K562 (cell line): Measurements from ENCODE around the gene DRP2. TPM values are rescaled to one million over a fixed set of nuclear protein-coding genes. Genes with fewer than 3 reads are reported as not detected.

Experiments
- ATAC-seq: fragments of 200-7000 bp; cut with Tn5 transposase; 3 replicates; pipeline ENCODE4 v1.9.1; 2020; ENCODE audit warnings: moderate library complexity
- BruUV-seq: library from RNA; stranded (reverse); fragments of 400-500 nt; replicated peaks from 2 replicates; lab custom pipeline; 2021; lab: Mats Ljungman, UMichigan
- CTCF ChIA-PET: fragments of 300-600 bp; formaldehyde crosslinking; extraction: SDS; loops from one replicate; lab custom pipeline; 2021; ENCODE audit warnings: low intra/inter-chr PET ratio; lab: Yijun Ruan, JAX
- POLR2A ChIA-PET: fragments of 300-600, 350-650 bp; sonication (Branson Sonifier 250); formaldehyde crosslinking; extraction: SDS; loops from one replicate; lab custom pipeline; 2021; ENCODE audit warnings: antibody characterized with exemption, inconsistent platforms; lab: Yijun Ruan, JAX
- DNase-seq, 4 experiments: peaks; one replicate each; pipeline versions ENCODE4 v3.0.0 to v3.0.0-alpha.2; 2011 to 2018; ENCODE audit warnings: low spot score in 3 of 4, mixed read lengths in 3 of 4; ENCODE audit errors: extremely low read depth in 1 of 4
- FAIRE-seq: peaks from 2 replicates; lab custom pipeline; 2011; peaks lifted over from hg19 to GRCh38; lab: Jason Lieb, UNC
- H2AFZ ChIP-seq: 2 replicates; pipeline ENCODE4 v1.6.0; 2011; ENCODE audit warnings: low read depth, low read length, control low read depth, inconsistent platforms
- H3K27ac ChIP-seq: fragments of 200-600 bp; 3 replicates; pipeline ENCODE4 v1.8.0; 2011; ENCODE audit warnings: low read depth, mild to moderate bottlenecking, control low read depth, inconsistent platforms, low read length, moderate library complexity, mixed read lengths; ENCODE audit errors: extremely low read depth
- H3K27me3 ChIP-seq, 2 experiments: fragments of 300-600 bp in 1 of 2; 2 replicates in 1 of 2; 3 replicates in 1 of 2; pipeline versions ENCODE4 v1.6.0 to v1.8.0; 2011; ENCODE audit warnings: inconsistent platforms in 2 of 2, low read length in 2 of 2, mild to moderate bottlenecking in 1 of 2, mixed read lengths in 1 of 2, moderate library complexity in 1 of 2; ENCODE audit not compliant: control insufficient read depth in 2 of 2, insufficient read depth in 2 of 2
- H3K36me3 ChIP-seq: fragments of 300-600 bp; 3 replicates; pipeline ENCODE4 v1.8.0; 2011; ENCODE audit warnings: mild to moderate bottlenecking, low read length, inconsistent platforms; ENCODE audit not compliant: control insufficient read depth, insufficient read depth
- H3K4me1 ChIP-seq, 2 experiments: fragments of 200-600 bp in 1 of 2; replicated peaks in 1 of 2; 2 replicates in 1 of 2; 3 replicates in 1 of 2; pipeline versions ENCODE4 v1.5.1 to v1.8.0; 2011; ENCODE audit warnings: inconsistent platforms in 2 of 2, low read length in 2 of 2, mild to moderate bottlenecking in 1 of 2, mixed read lengths in 1 of 2, moderate library complexity in 1 of 2; ENCODE audit not compliant: control insufficient read depth in 2 of 2, insufficient read depth in 2 of 2
- H3K4me2 ChIP-seq: 2 replicates; pipeline ENCODE4 v1.6.1; 2011; ENCODE audit warnings: low read length, control low read depth, inconsistent platforms, mixed read lengths; ENCODE audit not compliant: insufficient read depth
- H3K4me3 ChIP-seq: fragments of 200-600 bp; sonication (generic), shearing (Covaris generic); 2 replicates; pipeline ENCODE4 v1.5.1; 2016; ENCODE audit warnings: control low read depth, inconsistent platforms
- H3K79me2 ChIP-seq: fragments of 200-600 bp; 3 replicates; pipeline ENCODE4 v1.8.0; 2011; ENCODE audit warnings: low read length, inconsistent platforms; ENCODE audit not compliant: control insufficient read depth, insufficient read depth
- H3K9ac ChIP-seq, 2 experiments: 2 replicates each; pipeline versions ENCODE4 v1.6.0 to v1.6.1; 2011; ENCODE audit warnings: low read depth in 2 of 2, low read length in 2 of 2, control low read depth in 1 of 2, inconsistent platforms in 1 of 2, mild to moderate bottlenecking in 1 of 2, mixed read lengths in 1 of 2; ENCODE audit not compliant: insufficient read depth in 1 of 2
- H3K9me1 ChIP-seq: one replicate; pipeline ENCODE4 v1.6.0; 2011; ENCODE audit warnings: inconsistent platforms, mild to moderate bottlenecking, low read length, moderate library complexity; ENCODE audit not compliant: control insufficient read depth, insufficient read depth
- H3K9me3 ChIP-seq: replicated peaks from 2 replicates; pipeline ENCODE4 v1.5.1; 2011; ENCODE audit warnings: low read depth, low read length, inconsistent platforms; ENCODE audit not compliant: control insufficient read depth, insufficient read depth
- H4K20me1 ChIP-seq: replicated peaks from 2 replicates; pipeline ENCODE4 v1.6.1; 2011; ENCODE audit warnings: low read length, inconsistent platforms, mixed read lengths; ENCODE audit not compliant: control insufficient read depth, insufficient read depth
- CBFB ChIP-seq: sonication (generic); formaldehyde crosslinking; IDR thresholded peaks from 2 replicates; pipeline ENCODE4 v1.4.0; 2020; ENCODE audit warnings: mild to moderate bottlenecking, missing genetic modification reagents
- ESRRB ChIP-seq: fragments of 250-450 bp; sonication (Bioruptor Pico); IDR thresholded peaks from 2 replicates; pipeline ENCODE4 v1.5.0; 2020; ENCODE audit warnings: mild to moderate bottlenecking, moderate library complexity, borderline replicate concordance
- FOSL1 ChIP-seq: fragments of 200-800 bp; sonication (Bioruptor generic); conservative IDR thresholded peaks from 2 replicates; pipeline ENCODE4 v1.6.1; 2016; ENCODE audit warnings: missing genetic modification characterization, missing compliant biosample characterization
- SIN3A ChIP-seq, 2 experiments: fragments of 150-350 bp in 1 of 2; IDR thresholded peaks; 2 replicates each; pipeline ENCODE4 v1.6.1; 2011 to 2016; ENCODE audit warnings: borderline replicate concordance in 2 of 2, low read depth in 2 of 2, low read length in 2 of 2, mild to moderate bottlenecking in 2 of 2, moderate library complexity in 2 of 2; ENCODE audit not compliant: control insufficient read depth in 1 of 2
- ZFX ChIP-seq: sonication (generic); formaldehyde crosslinking; IDR thresholded peaks from 2 replicates; pipeline ENCODE4 v1.8.0; 2022; ENCODE audit warnings: mild to moderate bottlenecking, missing genetic modification reagents, moderate library complexity
- ZNF174 ChIP-seq: fragments of 250-450 bp; sonication (Bioruptor Pico); IDR thresholded peaks from 2 replicates; pipeline ENCODE4 v1.4.0; 2020; ENCODE audit warnings: mild to moderate bottlenecking
- WGBS: fragments of 100-300 bp; shearing (Covaris generic); methylation state at CpG from one replicate; pipeline ENCODE4 v1.1.6; 2016; ENCODE audit warnings: low coverage, mixed read lengths; ENCODE audit not compliant: insufficient coverage; ENCODE audit errors: missing lambda C conversion rate; 5-methylcytosine and 5-hydroxymethylcytosine counted together
- in situ Hi-C: fragments of 300-500 bp; cut with MboI; formaldehyde crosslinking; loops from 4 replicates; pipeline ENCODE4 v1.15.0; 2018; ENCODE audit warnings: inconsistent platforms, mixed read lengths
- intact Hi-C: fragments of 100-400 bp; cut with micrococcal nuclease; formaldehyde crosslinking; loops from 2 replicates; pipeline ENCODE4 v1.14.2; 2022
- polyA plus RNA-seq, 8 experiments: library from polyadenylated mRNA; depleted of rRNA in 4 of 8; stranded (reverse) in 5 of 8; unstranded in 3 of 8; fragments of >200 nt; fragmentation: Nextera tagmentation in 2 of 8; fragmentation: Illumina TruSeq in 1 of 8; extraction: Ambion mirVana in 2 of 8; extraction: Trizol in 1 of 8; gene quantifications; 2 replicates each; pipeline versions ENCODE4 v1.2.1 to v1.2.3, GENCODE V29; 2011 to 2014; ENCODE audit warnings: inconsistent platforms in 1 of 8, missing spikeins in 1 of 8
- total RNA-seq, 7 experiments: library from RNA; depleted of rRNA in 6 of 7; stranded (reverse); fragments of >200 nt in 6 of 7; fragmentation: Illumina TruSeq in 2 of 7; extraction: Trizol in 2 of 7; gene quantifications; 2 replicates each; pipeline versions ENCODE4 v1.2.1 to v1.2.3, GENCODE V29; 2011 to 2021; ENCODE audit warnings: low replicate concordance in 1 of 7
- TF ChIP-seq, protein P1 (sequence below), 2 experiments: fragments of 450-650 bp; formaldehyde crosslinking in 1 of 2; IDR thresholded peaks; 2 replicates each; pipeline versions ENCODE4 v1.4.0 to v1.6.1; 2014 to 2020; ENCODE audit warnings: mild to moderate bottlenecking in 2 of 2, borderline replicate concordance in 1 of 2, low read depth in 1 of 2
- TF ChIP-seq, protein P2 (sequence below), 2 experiments: fragments of 150-350 bp in 1 of 2; IDR thresholded peaks; 2 replicates each; pipeline ENCODE4 v1.6.1; 2012 to 2016; ENCODE audit warnings: low read depth in 2 of 2, low read length in 2 of 2, mild to moderate bottlenecking in 1 of 2, moderate library complexity in 1 of 2

Gene DRP2
- total and polyA plus RNA-seq, 9 of the 15 experiments (the other 6 are each of a cell fraction or from before 2014, with no cell fraction given) = 0.01 to 0.30 (median 0.15) TPM

DNA sequence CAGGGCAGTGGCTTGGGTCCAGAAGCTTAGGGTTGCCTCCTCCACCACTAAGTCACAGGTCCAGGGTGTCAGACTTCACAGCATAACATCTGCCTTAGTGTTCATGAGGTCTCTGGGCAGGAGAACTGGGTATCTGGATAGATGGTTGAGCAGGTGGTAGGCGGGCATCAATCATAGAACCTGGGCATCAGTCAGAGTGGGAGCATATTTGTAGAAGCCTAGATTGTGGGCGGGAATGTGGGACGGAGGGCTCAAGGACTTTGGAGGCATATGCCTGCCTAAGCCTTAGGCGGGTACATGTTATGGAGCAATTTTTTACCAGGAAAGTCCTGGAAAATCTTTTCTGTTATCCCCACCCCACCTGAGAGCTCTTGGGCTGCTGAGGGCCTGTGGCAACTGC lies 43.0 kb downstream of the DRP2 start:
- no peak overlapping the region for H3K27ac ChIP-seq
- no peaks in the 10 kb centered on the region for H3K36me3 ChIP-seq
- no peak overlapping the region for H2AFZ ChIP-seq
- H3K79me2 ChIP-seq = no peaks in the 10 kb centered on the region
- CTCF ChIA-PET = no interaction called here
- no TSS peak for BruUV-seq
- POLR2A ChIA-PET = interaction anchor here (1.3 kb wide), 1 partner anchor 133 kb away, joined by 3 read pairs; no protein-coding TSS in a partner anchor
- no peaks in the 10 kb centered on the region for H4K20me1 ChIP-seq
- H3K9me3 ChIP-seq = no peaks in the 10 kb centered on the region
- H3K4me3 ChIP-seq = no peak overlapping the region
- H3K9ac ChIP-seq = no peak overlapping the region
- H3K4me1 ChIP-seq = no peaks in the 10 kb centered on the region
- H3K27me3 ChIP-seq = peaks cover 0 to 6% of the 10 kb centered on the region in 2 experiments; a peak in 2 of 5 replicates
- 3% methylated on average over 3 of the region's 4 CpGs for WGBS
- no peaks in the 10 kb centered on the region for H3K9me1 ChIP-seq
- no peak for DNase-seq
- ATAC-seq = no peak
- FAIRE-seq = no peak
- in situ Hi-C loops (loop anchor here (25.0 kb wide), 1 partner anchor 525 kb away; no protein-coding TSS in a partner anchor), intact Hi-C loops (no loop called here)
- no peak overlapping the region for H3K4me2 ChIP-seq
- no peak for TF ChIP-seq ZNF174 (CRISPR knock-in tag)
- TF ChIP-seq, protein P1, sequence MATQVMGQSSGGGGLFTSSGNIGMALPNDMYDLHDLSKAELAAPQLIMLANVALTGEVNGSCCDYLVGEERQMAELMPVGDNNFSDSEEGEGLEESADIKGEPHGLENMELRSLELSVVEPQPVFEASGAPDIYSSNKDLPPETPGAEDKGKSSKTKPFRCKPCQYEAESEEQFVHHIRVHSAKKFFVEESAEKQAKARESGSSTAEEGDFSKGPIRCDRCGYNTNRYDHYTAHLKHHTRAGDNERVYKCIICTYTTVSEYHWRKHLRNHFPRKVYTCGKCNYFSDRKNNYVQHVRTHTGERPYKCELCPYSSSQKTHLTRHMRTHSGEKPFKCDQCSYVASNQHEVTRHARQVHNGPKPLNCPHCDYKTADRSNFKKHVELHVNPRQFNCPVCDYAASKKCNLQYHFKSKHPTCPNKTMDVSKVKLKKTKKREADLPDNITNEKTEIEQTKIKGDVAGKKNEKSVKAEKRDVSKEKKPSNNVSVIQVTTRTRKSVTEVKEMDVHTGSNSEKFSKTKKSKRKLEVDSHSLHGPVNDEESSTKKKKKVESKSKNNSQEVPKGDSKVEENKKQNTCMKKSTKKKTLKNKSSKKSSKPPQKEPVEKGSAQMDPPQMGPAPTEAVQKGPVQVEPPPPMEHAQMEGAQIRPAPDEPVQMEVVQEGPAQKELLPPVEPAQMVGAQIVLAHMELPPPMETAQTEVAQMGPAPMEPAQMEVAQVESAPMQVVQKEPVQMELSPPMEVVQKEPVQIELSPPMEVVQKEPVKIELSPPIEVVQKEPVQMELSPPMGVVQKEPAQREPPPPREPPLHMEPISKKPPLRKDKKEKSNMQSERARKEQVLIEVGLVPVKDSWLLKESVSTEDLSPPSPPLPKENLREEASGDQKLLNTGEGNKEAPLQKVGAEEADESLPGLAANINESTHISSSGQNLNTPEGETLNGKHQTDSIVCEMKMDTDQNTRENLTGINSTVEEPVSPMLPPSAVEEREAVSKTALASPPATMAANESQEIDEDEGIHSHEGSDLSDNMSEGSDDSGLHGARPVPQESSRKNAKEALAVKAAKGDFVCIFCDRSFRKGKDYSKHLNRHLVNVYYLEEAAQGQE (IDR thresholded peaks at IDR 0.05; ENCODE audit: borderline replicate concordance) = no peak
- TF ChIP-seq, protein P1 (CRISPR knock-in tag; IDR thresholded peaks at IDR 0.05; ENCODE audit: low read depth) = no peak
- TF ChIP-seq ZFX = no peak
- TF ChIP-seq, protein P2, sequence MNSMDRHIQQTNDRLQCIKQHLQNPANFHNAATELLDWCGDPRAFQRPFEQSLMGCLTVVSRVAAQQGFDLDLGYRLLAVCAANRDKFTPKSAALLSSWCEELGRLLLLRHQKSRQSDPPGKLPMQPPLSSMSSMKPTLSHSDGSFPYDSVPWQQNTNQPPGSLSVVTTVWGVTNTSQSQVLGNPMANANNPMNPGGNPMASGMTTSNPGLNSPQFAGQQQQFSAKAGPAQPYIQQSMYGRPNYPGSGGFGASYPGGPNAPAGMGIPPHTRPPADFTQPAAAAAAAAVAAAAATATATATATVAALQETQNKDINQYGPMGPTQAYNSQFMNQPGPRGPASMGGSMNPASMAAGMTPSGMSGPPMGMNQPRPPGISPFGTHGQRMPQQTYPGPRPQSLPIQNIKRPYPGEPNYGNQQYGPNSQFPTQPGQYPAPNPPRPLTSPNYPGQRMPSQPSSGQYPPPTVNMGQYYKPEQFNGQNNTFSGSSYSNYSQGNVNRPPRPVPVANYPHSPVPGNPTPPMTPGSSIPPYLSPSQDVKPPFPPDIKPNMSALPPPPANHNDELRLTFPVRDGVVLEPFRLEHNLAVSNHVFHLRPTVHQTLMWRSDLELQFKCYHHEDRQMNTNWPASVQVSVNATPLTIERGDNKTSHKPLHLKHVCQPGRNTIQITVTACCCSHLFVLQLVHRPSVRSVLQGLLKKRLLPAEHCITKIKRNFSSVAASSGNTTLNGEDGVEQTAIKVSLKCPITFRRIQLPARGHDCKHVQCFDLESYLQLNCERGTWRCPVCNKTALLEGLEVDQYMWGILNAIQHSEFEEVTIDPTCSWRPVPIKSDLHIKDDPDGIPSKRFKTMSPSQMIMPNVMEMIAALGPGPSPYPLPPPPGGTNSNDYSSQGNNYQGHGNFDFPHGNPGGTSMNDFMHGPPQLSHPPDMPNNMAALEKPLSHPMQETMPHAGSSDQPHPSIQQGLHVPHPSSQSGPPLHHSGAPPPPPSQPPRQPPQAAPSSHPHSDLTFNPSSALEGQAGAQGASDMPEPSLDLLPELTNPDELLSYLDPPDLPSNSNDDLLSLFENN (IDR thresholded peaks at IDR 0.05; ENCODE audit: low read depth in 2 of 2, low read length in 2 of 2) = no peak
- TF ChIP-seq CBFB (CRISPR knock-in tag) = no peak
- no peak for TF ChIP-seq FOSL1
- no peak for TF ChIP-seq SIN3A (IDR thresholded peaks at IDR 0.05; ENCODE audit: borderline replicate concordance in 2 of 2, control insufficient read depth in 1 of 2, low read depth in 2 of 2, low read length in 2 of 2)
- no peak for TF ChIP-seq ESRRB (CRISPR knock-in tag)
